DMS 273 (cell line): Measurements from ENCODE around the gene RPL29.
"Not testable (repeated sequence)": the region's sequence is repeated elsewhere in the genome, so short reads cannot be mapped to it uniquely, and the experiment has no call there.

Source experiments
- DNase-seq: peaks from one replicate; lab custom pipeline; 2025; ENCODE audit not compliant: unreplicated experiment; lab: John Stamatoyannopoulos, UW

Gene RPL29

GRCh38 chr3:51995346-51996163 is at the start of gene RPL29:
RPL29 (minus strand) TSS chr3:51995895; CDS start chr3:51995461, 434 bp downstream.
- peak; percentile 94 for DNase-seq

- no peak for DNase-seq
Observed at GRCh38 chr3:52044869-52045619, 49.3 kb upstream of the RPL29 start.

GRCh38 chr3:52043750-52044149 is 48.1 kb upstream of the RPL29 start:
- DNase-seq: peak; percentile 38

GRCh38 chr3:52043039-52043438 is 47.3 kb upstream of the RPL29 start:
- not testable (repeated sequence) for DNase-seq

GRCh38 chr3:52041118-52041731 is 45.5 kb upstream of the RPL29 start:
- peak; percentile 62 for DNase-seq

- no peak for DNase-seq
Observed at GRCh38 chr3:52040600-52040999, 44.9 kb upstream of the RPL29 start.

GRCh38 chr3:52039846-52040245 is 44.2 kb upstream of the RPL29 start:
- no peak for DNase-seq

GRCh38 chr3:52039426-52039825 is 43.7 kb upstream of the RPL29 start:
- no peak for DNase-seq

GRCh38 chr3:52038227-52038626 is 42.5 kb upstream of the RPL29 start:
- DNase-seq: no peak

GRCh38 chr3:52037291-52037690 is 41.6 kb upstream of the RPL29 start:
- no peak for DNase-seq

- DNase-seq: no peak
Observed at GRCh38 chr3:52036829-52037228, 41.1 kb upstream of the RPL29 start.

GRCh38 chr3:52036222-52036694 is 40.6 kb upstream of the RPL29 start:
- DNase-seq: peak; percentile 61

- no peak for DNase-seq
Observed at GRCh38 chr3:52034651-52035050, 39.0 kb upstream of the RPL29 start.

GRCh38 chr3:52034212-52034611 is 38.5 kb upstream of the RPL29 start:
- DNase-seq: no peak

- not testable (repeated sequence) for DNase-seq
Observed at GRCh38 chr3:52033748-52034147, 38.1 kb upstream of the RPL29 start.

- DNase-seq: peak; percentile 74
Observed at GRCh38 chr3:52032702-52033408, 37.2 kb upstream of the RPL29 start.

GRCh38 chr3:52031896-52032295 is 36.2 kb upstream of the RPL29 start:
- DNase-seq: no peak

- no peak for DNase-seq
Observed at GRCh38 chr3:52030714-52031310, 35.1 kb upstream of the RPL29 start.

- no peak for DNase-seq
Observed at GRCh38 chr3:52029535-52029934, 33.8 kb upstream of the RPL29 start.

- DNase-seq: no peak
Observed at GRCh38 chr3:52029053-52029452, 33.4 kb upstream of the RPL29 start.

GRCh38 chr3:52028572-52028971 is 32.9 kb upstream of the RPL29 start:
- DNase-seq: peak; percentile 93
